H7 (cell line): ENCODE data around the gene IRX2. TPM values are rescaled to one million over a fixed set of nuclear protein-coding genes. Genes with fewer than 3 reads are reported as not detected.
A peak's percentile ranks its signal among the peaks of the same experiment; 100 is the strongest.

Experiments used
- DNase-seq: peaks from one replicate; pipeline ENCODE4 v3.0.0; 2012
- H3K27me3 ChIP-seq: 2 replicates; pipeline ENCODE4 v1.6.0; 2011; ENCODE audit warnings: mild to moderate bottlenecking, low read length; ENCODE audit not compliant: control insufficient read depth, insufficient read depth
- H3K36me3 ChIP-seq: replicated peaks from 2 replicates; pipeline ENCODE4 v1.5.1; 2011; ENCODE audit warnings: low read length; ENCODE audit not compliant: control insufficient read depth, insufficient read depth
- H3K4me3 ChIP-seq: 2 replicates; pipeline ENCODE4 v1.5.1; 2011; ENCODE audit warnings: low read depth, mild to moderate bottlenecking, control low read depth, low read length, moderate library complexity; ENCODE audit not compliant: insufficient read depth
- total RNA-seq: library from RNA; depleted of rRNA; stranded (reverse); fragments of >200 nt; shearing (Covaris generic); gene quantifications from 2 replicates; pipeline ENCODE4 v1.2.3, GENCODE V29; 2014; rRNA removed

The IRX2 gene
- 51.4 and 74.9 TPM in 2 replicates for total RNA-seq

DNA sequence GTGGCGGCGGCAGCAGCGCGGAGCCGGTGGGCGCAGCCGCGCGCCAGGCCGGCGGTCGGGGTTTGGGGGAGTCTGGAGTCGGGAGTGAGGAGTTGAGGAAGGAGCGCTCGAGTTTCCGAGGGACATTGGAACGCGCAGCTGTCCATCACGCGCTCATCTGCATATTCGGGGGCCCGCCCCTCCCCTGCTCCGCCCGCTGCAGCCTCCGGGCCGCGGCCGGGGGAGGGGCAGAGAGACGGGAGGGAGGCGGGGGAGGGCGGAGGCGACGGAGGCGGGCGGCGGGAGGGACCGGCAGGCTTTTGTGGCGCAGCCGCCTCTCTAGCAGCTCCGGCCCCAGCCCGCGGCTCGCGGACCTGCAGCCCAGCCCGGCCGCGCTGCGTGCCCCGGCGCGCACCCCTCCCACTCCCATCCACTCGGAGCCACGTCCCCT is at the start of gene IRX2:
IRX2 (minus strand) TSS at position 86 of the 430 bp plus-strand sequence. CDS start 264 bp downstream, outside the sequence.
- H3K36me3 ChIP-seq = no peaks in the 10 kb centered on the region
- H3K27me3 ChIP-seq = peaks cover 66% of the 10 kb centered on the region
- peak; percentile 97 for DNase-seq

DNA sequence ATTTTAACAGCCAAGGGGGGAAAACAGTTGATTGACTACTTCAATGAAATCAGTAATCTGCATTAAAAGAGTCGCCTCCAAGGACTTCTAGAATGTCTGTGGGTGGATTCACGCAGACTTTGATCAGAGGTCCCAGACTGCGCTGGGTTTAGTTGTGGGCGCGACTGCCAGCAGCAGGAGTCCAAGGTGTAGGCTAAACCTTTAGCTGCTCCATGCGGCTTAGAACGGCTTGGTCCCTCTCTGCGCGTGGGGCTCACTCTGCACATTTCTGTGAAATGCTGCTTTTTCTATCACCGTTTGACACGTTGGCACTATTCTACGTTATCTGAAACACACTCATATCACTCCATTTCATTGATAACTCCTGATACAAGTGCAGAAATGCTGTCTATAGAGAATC is 48.6 kb upstream of the IRX2 start:
- Histone ChIP-seq H3K36me3 (no peaks in the 10 kb centered on the region), H3K27me3 (no peaks in the 10 kb centered on the region), H3K4me3 (no peak overlapping the region)
- DNase-seq = no peak

More for the DNA sequence above, at the start of gene IRX2:
- peak within 1 kb of the TSS; percentile 77 for H3K4me3 ChIP-seq

DNA sequence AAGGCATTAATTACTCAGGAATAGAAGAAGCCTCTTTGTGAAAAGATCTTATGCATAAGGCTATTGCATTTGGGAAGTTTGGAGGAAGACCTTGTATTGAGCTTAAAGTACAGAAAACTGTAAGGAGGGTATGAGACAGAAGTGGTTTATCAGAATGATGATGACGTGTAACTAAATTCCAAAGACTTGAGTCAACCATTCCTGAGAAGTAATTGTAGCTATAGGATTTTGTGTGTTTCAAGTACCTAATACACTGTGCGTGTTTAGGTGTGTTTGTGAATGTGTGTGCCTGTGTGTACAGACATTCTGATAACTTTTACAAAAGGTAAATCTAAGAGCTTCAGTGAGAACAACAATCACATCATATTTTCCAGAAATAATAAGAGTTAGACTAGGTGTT is 46.5 kb upstream of the IRX2 start:
- no peak overlapping the region for H3K4me3 ChIP-seq
- no peaks in the 10 kb centered on the region for H3K36me3 ChIP-seq
- no peaks in the 10 kb centered on the region for H3K27me3 ChIP-seq
- DNase-seq = no peak

DNA sequence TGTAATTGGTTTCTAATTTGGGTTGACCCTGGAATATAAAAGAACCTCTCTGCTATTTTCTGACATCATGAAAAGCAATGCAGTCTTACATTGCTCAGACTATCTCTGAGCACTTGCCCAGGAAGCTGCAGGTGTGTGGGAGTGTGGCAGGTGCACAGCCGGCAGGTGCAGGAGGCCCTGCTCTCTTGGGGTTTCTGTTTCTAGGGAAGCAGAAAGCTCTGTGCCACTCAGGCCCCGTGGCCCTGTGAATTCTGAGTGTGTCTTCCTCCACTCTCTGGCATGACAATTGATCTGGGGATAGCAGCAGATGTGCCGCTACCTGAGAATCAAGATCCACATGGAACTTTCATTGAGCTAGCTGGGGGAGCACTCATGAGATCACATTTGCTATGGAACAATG is 45.7 kb upstream of the IRX2 start:
- Histone ChIP-seq H3K36me3 (no peaks in the 10 kb centered on the region), H3K27me3 (no peaks in the 10 kb centered on the region), H3K4me3 (no peak overlapping the region)
- DNase-seq = no peak

DNA sequence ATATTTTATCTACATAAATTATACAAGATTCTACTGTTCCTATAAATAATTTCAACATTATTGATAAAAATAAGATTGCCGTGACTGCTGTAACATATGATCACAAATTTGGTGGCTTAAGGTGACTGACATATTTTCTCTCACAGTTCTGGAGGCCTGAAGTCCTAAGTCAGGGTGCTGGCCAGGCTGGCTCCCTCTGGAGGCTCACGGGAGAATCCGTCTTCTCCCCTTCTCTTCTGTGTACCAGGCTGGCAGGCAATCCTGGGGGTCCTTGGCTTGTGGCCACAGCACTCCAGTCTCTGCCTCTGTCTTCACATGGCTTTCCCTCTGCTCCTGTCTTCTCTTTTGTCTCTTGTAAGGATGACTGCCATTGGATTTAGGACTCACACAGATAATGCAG is 31.7 kb upstream of the IRX2 start:
- DNase-seq = no peak
- Histone ChIP-seq H3K4me3 (no peak overlapping the region), H3K27me3 (no peaks in the 10 kb centered on the region), H3K36me3 (no peaks in the 10 kb centered on the region)

DNA sequence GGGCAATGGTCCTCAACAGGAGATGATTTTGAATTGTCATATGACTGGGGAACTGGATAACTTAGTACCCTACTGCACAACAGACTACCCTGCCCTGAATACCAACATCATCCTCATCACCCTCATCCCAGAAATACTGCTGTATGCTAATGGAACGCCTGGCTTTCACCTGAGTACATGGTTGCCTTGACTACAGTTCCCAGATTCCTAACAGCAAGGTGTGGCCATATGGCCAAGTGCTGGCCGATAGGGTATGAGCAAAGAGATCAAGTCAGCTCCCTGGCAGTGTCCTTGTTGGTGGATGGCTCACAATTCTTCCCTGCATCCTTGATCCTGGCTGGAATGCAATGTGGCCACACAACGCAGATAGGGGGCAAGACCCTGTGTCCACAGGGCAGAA is 31.2 kb upstream of the IRX2 start:
- Histone ChIP-seq H3K36me3 (no peaks in the 10 kb centered on the region), H3K4me3 (no peak overlapping the region), H3K27me3 (no peaks in the 10 kb centered on the region)
- DNase-seq = no peak

DNA sequence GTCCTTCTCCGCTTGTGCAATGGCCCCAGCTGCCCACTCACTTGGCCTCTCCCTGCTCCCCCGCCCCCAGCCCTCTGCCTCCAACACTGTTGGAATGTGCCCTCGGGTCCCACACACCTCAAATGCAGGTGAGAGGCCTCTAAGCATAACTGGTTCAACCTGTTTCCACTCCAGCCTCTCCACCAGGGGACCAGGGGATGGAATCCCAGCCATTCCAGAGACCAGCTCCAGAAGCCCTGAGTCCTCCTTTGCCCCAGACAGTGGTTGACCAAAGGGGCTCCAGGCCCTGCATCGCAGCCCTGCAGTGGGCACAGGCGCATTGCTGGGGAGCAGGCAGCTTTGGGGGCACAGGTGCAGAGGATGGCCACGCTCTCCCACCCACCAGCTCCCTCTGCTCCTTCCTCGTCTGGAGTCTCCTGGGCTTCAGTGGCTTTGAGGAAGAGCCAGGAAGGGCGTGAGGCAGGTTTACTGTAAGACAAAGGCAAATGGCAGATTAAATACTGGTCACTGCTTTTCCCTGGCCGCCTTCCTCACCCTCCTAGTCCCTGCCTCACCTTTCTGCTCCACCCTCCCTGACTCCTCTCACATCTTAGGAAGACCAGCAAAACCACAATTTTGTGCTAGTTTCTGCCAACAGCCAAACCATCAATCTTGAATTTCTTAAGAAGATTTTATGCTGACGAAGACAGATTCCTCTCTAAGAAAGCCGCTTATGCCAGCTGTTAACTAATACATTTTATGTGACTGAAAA is 29.1 kb upstream of the IRX2 start:
- Histone ChIP-seq H3K36me3 (no peaks in the 10 kb centered on the region), H3K27me3 (no peaks in the 10 kb centered on the region), H3K4me3 (no peak overlapping the region)
- peak; percentile 68 for DNase-seq

DNA sequence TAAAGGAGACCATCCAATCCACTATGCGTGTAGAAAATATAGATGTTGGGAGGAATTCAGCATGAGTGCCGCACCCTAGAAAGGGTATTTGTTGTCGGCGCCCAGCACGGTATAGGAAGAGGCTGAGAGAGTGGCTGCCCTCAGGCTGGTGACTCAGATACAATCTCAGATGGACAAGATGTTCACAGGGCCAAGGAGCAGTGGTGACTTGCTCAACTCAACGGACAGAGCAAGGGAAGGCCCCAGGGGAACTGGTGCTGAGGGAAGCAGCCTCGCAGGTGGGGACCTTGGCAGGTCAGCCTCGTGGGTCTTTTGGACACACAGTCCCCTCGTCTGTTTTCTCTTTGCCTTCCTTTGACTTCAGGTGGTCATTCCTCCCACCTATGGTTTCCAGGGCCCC is 28.0 kb upstream of the IRX2 start:
- H3K4me3 ChIP-seq = no peak overlapping the region
- H3K36me3 ChIP-seq = no peaks in the 10 kb centered on the region
- no peak for DNase-seq
- H3K27me3 ChIP-seq = no peaks in the 10 kb centered on the region

DNA sequence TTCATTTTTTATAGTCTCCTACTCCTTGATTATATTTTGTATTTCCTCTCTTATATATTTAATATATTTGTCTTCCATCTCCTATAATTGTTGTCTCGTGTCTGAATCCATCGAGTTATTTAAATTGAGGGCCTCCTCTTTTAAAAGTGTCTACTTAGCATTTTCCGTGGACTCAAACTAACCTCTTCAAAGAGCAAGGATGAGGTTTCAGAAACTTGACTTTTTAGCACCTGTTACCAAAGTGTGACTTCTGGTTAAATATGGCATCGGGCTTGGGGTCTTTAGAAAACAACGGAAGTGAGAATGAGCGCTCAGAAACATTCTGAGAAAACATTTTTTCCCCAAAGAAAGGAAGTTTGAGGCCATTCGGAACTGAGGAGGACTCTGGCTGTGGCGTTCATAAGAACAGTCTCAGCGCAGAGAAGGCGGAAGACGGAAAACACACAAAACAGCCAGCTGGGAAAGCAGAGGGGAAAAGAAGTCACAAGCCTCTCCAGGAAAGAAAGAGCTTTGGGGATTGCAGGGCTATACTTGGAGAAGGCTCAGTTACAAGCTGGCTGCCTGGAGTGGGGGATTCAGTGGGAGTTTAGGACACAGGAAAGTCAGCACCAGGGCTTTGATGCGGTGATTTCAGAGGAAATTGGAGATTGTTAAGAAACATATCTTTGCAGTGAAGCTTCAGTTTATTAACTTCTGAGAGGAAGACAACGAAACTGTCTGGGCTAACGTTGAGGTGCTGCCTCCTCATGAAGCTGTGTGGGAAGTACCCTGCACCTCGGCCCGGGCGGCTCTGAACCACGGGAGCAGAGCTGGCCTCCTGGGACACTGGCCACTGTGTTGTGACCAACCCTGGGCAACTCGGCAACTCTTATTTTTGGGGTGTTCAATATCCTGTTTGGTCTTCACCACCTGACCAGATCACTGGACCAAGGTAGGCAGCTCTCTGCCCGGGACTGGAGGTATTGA is 25.1 kb upstream of the IRX2 start:
- H3K4me3 ChIP-seq = no peak overlapping the region
- H3K27me3 ChIP-seq = no peaks in the 10 kb centered on the region
- H3K36me3 ChIP-seq = no peaks in the 10 kb centered on the region
- DNase-seq = no peak

DNA sequence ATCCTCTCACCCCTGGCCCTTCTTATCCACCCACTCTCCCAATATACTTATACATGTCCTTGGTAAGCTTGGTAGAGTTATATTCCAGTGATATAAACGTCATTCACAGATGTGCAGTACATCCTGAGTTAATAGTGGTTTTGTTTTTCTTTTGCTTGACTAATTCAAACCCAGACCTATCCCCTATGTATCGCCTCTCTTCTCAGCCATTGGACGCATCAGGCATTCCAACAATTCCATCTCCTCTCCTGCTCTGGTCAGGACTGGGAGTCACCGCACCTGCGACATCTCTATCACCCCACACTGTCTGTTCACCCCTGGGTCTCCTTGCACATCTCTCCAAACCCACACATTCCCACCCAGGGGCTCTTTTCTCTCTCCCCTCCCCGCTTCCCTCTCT is 21.9 kb upstream of the IRX2 start:
- H3K4me3 ChIP-seq = no peak overlapping the region
- no peaks in the 10 kb centered on the region for H3K27me3 ChIP-seq
- no peak for DNase-seq
- no peaks in the 10 kb centered on the region for H3K36me3 ChIP-seq

DNA sequence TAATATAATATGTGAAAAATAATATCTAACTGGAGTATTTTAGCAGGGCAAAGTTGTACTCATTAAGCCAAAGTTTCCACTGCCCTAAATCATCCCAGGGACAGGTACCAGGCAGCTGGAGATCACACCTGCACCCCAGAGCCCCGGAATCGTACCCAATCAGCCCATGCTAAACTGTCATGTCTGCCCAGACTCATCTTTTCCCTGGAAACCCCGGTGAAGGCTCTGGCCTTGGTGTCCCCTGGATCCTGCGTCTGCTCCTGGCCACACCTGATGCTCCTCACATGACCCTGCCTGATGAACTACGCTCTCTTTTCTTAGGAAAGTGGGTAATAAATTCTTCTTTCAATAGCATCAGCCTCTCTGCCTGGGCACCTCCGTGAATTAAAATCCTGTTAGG is 15.6 kb upstream of the IRX2 start:
- DNase-seq = no peak
- Histone ChIP-seq H3K27me3 (no peaks in the 10 kb centered on the region), H3K4me3 (no peak overlapping the region), H3K36me3 (no peaks in the 10 kb centered on the region)

DNA sequence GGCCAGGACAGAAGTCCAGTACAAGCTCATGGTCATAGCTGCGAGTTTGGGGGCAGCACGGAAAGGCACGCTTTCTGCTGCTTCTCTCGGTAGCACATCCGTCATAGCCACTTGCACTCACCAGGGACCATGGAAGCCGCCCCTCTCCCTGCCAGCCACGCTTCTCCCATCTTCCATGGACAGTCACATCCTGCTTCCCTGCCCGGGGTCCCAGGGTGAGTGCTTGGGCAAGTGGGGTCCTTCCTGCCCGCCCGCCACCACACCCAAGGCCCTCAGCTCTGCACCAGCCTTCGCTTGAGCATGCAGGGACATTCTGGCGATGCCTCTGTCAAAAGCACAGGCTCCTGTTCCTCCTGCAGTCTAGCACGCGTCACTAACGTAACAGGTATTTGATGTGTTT is 13.1 kb upstream of the IRX2 start:
- no peaks in the 10 kb centered on the region; the same call in 1 of the 2 replicates for H3K27me3 ChIP-seq
- DNase-seq = no peak
- no peaks in the 10 kb centered on the region for H3K36me3 ChIP-seq
- no peak overlapping the region for H3K4me3 ChIP-seq

DNA sequence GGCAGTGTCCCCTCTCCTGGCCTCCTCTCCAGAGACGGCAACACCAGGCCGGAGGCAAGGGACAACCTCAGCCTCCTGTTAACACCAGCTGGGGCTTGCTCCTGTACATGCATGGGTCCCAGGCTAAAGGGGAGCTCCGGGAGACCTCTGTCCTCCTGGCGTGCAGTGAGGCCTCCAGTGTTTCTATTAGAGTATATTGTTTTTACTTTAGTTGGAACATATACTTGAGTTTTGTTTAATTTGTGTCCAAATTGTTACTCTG is 12.0 kb upstream of the IRX2 start:
- Histone ChIP-seq H3K27me3 (peaks cover 9% of the 10 kb centered on the region), H3K36me3 (no peaks in the 10 kb centered on the region), H3K4me3 (no peak overlapping the region)
- no peak for DNase-seq

DNA sequence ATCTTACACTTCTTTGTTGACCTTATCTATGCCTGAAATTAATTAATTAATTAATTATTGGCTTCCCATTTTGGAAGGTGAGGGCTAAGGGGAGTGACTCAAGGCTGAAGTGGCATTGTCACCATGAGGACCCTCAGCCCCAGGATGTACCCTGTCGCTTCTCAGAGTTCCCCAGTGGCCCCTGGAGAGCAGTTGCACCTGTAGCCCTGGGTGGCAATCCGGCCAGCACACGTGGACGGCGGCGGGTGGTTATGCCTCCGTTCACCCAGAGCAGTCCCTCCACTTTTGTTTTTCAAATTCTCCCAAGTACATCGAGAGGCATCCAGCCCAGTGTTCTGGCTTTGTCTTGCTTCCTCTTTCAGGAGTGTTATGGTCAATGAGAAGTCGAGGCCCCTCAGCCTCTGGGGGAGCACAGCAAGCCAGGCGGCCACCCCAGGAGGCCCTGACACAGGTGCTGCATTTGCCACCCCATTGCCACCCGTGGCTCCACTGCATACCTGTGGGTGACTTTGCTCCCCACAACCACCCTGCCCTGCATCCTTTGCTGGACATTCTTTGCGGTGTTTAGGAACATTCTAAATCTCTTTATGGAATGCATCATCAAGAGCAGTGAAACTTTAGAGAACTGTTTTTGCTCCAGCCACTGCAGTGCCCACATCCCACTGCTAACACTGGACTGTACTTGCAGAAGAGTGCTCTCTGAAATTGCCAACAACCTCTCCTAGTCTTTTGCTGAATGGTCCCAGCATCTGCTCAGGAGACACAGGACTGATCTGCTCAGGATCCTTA is 11.5 kb upstream of the IRX2 start:
- DNase-seq = no peak
- H3K27me3 ChIP-seq = peaks cover 15% of the 10 kb centered on the region
- no peak overlapping the region for H3K4me3 ChIP-seq
- H3K36me3 ChIP-seq = no peaks in the 10 kb centered on the region
